NCI-H1417 (cell line): ENCODE data around the gene TMEM107.

Source experiments
- DNase-seq, 3 experiments: peaks; one replicate each; lab custom pipeline; 2025; lab: John Stamatoyannopoulos, UW

Gene TMEM107

DNA sequence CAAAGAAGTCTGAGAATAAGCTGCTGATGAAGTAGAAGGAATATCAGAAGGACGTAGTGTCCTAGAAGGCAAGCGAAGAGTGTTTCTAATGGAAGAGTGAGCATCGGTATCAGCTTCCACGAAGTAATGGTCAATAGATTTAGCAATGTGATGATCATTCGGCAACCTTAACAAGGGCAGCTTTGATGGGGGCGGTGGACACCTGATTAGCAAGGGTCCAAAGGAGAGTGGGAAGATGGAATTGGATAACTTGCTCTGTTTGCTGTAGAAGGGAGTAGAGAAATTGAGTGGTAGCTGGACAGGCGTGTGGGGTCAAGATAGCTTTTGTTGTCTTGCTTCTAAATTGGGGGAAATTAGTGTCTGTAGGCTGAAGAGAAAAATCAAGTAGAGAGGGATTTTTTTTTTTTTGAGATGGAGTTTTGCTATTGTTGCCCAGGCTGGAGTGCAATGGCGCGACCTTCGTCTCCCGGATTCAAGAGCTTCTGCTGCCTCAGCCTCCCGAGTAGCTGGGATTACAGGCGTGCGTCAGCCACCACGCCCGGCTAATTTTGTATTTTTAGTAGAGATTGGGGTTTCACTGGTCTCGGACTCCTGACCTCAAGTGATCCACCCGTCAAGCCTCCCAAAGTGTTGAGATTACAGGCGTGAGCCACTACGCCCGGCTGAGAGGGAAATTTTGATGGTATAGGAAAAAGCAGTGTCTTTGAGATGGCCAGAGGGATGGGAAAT lies 38.4 kb downstream of the TMEM107 start:
- DNase-seq = no peak

DNA sequence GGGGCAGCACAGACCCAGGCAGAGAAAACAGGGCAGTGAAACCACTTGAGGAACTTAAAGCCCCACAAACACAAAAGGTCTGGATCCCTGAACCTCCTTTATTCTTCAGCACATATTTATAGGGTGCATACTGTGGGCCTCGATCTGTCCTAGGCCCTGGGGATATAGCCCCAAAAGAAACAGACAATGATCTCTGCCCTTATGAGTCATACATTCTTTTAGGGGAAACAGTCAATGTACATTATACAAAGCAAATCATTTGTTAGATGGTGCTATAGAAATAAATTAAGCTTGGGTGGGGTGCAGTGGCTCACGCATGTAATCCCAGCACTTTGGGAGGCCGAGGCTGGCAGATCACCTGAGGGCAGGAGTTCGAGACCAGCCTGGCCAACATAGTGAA lies 42.2 kb downstream of the TMEM107 start:
- no peak for DNase-seq

DNA sequence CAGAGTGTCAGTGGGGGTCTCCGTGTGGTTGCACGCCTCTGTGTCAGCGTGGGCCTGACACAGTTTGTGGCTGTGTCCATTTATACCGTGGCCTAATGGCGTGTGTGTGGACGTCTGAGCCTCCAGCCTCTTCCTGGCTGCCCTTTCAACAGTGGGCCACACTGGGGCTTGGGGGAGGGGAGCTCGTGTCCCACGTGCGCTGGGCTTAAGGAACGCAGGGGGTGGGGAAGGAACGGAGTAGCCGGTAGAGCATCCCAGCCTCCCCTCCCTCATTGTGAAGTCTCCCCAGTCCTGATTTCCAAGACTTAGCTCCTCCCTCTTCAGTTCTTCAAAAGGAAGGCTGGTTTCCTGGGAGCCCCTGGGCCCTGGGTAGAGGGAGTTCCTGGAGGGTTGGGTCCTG lies 42.8 kb downstream of the TMEM107 start:
- DNase-seq = no peak

DNA sequence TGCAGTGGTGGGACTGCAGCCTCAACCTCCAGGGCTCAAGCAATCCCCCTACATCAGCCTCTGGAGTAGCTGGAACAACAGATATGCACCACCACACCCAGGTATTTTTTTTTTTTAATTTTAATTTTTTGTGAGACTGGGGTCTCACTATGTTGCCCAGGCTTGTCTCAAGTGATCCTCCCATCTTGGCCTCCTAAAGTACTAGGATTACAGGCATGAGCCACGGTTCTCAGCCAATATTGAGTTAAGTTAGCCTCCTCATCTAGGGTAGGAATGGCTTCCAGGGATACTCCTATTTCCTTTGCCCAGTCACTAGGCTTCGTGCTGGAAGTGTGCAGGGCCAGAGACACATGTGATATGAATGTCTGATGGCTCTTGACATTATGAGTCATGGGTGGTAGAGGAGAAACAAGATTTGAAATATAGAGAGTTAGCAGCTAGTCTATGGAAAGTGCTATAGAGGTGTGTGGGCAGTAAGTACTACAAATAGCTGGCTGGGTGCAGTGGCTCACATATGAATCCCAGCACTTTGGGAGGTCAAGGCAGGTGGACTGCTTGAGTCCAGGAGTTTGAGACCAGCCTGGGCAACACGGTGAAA lies 44.2 kb downstream of the TMEM107 start:
- no peak for DNase-seq

DNA sequence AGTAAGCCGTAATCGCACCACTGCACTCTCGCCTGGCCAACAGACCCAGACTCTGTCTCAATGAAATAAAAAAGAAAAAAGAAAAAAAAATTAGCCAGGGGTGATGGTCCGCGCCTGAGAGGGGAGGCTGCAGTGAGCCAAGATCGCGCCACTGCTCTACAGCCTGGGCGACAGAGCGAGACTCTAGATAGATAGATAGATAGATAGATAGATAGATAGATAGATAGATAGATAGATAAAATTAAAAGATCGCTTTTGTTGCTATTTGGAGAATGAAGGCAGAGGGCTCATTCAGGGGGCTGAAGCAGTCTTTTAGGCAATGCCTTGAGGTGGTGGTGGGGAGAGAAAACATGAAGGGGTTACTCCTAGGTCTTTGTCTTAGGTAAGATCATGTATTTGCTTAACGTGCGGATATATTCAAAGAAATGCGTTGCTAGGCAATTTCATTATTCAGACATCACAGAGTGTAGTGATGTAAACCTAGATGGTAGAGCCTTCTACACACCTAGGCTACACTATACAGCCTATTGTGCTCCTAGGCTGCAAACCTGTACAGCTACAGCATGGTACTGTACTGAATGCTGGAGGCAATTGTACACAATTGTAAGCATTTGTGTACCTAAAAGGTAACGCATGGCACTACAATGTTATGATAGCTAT lies 47.9 kb downstream of the TMEM107 start:
- DNase-seq = peak in 1 of 3 experiments; percentile 26

DNA sequence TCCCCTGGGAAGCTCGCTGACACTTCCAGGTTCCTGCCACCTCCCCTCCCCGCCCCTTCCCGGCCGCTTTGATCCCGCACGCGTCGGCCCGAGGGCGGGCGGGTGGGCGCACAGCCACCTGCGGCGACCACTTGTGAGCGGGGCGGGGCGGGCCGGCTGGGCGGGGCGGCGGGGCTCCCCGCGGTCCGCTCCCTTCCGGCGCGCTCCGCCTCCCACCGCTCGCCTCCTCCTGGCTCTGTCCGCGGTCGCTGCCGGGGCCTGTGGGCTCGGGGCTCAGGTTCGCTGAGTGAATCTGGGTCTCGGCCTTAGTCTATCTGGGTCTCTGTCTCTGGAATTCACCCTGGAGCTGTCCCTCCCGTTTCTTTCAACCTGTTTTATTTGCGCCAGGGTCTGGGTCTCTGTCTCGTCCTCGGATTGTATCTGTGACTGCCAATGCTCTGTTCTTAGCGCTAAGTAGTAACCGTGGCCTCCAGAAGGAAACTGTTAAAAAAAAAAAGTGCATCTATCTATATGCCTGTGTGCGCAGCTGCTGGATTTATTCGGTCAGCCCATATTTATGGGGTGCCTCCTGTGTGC lies 49.6 kb downstream of the TMEM107 start:
- DNase-seq = peak; percentile 32 to 63 (median 39)

DNA sequence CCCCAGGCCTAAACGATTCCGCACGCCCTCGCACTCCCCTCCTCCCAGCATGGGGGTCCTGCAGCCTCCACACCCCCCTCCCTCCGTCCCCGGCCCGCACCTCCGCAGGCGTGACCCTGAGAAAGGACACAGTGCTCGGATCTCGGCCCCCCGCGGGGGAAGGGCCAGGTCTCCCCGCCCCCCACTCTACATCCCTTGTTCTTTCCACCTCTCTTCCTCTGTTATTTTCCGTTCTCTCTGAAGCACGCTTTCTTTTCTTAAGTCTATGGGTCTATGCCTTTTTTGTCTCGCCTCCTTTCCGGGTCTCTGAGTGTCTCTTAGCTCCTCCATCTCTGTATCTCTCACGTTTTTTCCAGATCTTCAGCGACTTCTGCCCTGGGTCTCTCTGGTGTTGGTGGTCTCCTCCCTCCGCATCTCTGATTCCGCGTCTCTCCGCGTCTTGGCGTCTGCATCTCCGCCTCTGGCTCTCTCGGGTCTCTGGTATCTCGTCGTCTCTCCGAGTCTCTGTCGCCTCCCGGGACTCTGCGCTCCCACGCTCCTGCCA lies 50.2 kb downstream of the TMEM107 start:
- DNase-seq = peak in 1 of 3 experiments; percentile 61

DNA sequence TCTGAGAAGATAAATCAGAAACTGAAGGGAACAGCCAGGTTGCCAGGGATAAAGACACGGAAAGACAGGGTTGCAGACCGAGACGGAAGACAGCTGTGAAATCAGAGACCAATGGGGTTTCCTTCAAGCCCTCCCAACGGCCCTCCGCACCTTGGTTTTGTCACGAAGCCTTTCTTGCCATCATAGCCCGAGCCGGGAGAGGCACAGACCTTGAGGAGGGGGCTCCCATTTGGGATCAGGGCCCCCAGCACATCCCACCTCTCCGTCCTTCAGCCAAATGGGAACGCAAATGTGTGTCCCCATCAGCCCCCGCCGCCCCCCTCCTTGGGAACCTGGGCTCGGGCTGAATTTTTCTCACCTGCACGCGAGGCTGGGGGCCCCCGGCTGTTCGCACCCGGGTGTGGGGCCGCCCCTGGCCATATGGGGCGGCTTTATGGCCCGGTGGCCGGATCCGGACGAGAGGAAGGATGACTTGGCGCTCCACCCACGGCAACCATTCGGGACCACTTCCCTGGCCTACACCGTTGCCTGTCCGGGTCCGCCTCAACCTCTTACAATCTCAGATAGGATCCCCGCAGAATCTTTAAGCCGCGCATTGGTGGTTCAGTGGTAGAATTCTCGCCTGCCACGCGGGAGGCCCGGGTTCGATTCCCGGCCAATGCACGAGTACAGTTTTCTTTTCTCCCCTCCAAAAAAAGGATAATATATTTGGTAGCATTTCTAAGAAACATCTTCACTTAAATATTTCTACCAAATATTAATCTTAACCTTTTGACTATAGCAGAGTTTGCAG lies 50.8 kb downstream of the TMEM107 start:
- peak; percentile 57 to 86 (median 66) for DNase-seq

DNA sequence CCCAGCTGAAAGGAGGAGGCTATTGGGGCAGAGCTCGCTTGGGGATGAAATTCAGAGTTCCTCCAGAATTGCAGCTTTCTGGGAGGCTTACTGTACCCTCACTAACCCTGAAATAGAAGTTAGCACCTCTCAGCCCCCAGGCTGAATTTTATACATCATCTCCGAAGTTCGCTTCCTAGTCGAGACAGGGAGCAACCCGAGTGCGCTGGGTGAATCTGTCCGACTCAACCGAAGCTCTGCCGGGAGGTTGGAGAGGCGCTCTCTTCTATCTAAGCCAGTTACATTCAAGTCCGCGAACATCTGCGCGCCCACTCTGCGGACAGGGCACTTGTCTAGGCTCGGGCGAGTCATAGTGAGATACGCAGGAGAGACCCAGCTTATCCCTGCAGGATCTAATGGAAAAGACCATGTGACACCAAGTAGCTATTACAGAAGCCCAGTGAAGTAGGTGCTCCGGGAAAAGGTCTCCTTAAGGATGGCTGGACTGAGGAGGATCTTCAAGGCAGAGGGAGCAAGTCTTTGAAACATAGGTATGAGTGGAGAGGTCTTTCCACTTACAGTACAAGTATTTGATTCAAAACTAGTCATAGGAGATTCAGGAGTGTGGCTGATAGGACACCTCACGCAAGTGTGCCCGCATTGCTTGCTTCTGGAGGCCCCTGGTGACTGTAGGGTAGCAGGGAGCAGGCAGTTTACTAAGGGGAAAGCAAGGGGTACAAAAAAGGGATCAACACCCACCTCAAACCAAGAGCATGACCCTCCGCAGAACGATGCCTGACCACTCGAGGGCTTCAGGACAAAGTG lies 51.6 kb downstream of the TMEM107 start:
- peak in 2 of 3 experiments; percentile 13 to 42 for DNase-seq

DNA sequence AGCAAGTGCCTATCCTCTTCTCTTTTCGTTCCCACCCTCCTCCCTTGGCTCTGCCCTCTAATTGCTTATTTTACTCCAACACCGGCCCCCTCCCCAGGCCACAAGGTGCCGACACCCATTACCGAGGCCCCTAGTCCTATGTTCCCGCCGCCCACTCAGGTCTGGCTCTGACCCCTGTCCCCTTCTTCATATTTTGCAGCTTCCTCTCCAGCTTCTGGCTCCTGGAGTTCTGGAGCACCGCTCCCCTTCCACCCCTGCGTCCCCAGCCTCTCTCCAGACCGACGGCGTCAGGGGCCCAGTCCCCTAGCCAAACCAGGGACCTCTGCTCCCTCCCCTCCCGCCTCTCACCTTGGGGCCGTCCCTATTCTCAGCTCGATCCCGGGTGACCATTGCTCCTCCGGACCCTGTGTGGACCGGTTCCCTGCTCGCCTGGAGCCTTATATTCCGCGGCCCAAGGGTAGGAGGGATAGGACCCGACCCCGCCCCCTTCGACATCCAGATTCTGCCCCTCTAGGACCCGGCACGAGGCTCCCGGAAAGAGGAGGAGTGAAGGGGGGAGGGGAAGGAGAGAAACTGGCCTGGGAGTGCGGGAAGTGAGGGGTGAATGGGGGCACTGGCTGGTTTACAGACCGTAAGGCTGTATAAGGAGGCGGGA lies 52.4 kb downstream of the TMEM107 start, which contains the start of gene HES7:
Gene HES7 (minus strand): TSS at position 412 of the 655 bp plus-strand sequence. CDS start 22 bp downstream, at position 390.
- DNase-seq = peak in 1 of 3 experiments; percentile 15

DNA sequence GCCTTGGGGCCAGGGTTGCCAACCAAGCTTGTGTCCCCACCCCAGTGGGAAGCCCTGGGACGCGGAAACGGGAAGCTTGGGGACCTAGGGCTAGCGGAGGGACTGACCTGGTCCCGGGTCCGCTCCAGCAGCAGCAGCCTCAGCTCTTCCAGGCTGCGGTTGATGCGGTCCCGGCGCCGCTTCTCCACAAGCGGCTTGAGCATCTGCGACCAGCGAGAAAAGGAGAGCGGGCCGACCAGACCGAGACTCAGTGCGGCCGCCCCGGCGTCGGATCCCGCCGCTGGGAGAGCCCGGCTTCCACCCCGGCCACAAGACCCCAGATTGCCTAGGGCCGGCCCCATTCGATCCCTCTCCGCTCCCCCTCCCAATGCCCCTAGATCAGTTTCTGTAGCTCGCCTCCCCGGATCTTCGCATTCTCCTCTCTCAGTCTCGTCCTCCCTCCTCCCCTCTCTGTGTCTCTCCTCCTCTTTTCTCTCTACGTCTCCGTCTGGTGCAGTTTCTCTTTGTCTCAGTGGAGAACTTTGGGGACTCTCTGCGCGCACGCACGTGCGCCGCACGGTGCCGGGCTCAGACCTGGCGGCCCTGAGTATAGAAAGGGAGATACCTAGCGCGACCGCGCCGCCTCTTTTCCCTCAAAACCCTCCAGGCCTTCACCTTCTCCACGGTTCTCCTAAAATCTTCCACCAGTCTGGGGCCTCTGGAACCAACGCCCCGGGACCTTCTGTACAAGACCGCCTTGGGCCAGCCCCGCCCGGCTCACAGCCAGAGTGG lies 53.1 kb downstream of the TMEM107 start:
- DNase-seq = peak in 2 of 3 experiments; percentile 10 to 19
